Mesenteric fat pad (tissue), 1 donor: ENCODE data around the gene PLCD1. TPM values are rescaled to one million over a fixed set of nuclear protein-coding genes. Genes with fewer than 3 reads are reported as not detected.

Experiments
- DNase-seq: peaks from one replicate; pipeline ENCODE4 v3.0.0-alpha.2; 2020; ENCODE audit warnings: low spot score
- total RNA-seq: library from RNA; stranded (reverse); fragmentation: NEBNext Ultra II Directional; extraction: Animal tissue kit (Norgen Biotek cat#: 25700); gene quantifications from one replicate; pipeline ENCODE4 v1.2.1, GENCODE V29; 2021
- donor health status: DM: yes; HTN: yes; CAD: no.

Gene PLCD1
- total RNA-seq, 1 donor from 2014 or later: 18.5 TPM

DNA sequence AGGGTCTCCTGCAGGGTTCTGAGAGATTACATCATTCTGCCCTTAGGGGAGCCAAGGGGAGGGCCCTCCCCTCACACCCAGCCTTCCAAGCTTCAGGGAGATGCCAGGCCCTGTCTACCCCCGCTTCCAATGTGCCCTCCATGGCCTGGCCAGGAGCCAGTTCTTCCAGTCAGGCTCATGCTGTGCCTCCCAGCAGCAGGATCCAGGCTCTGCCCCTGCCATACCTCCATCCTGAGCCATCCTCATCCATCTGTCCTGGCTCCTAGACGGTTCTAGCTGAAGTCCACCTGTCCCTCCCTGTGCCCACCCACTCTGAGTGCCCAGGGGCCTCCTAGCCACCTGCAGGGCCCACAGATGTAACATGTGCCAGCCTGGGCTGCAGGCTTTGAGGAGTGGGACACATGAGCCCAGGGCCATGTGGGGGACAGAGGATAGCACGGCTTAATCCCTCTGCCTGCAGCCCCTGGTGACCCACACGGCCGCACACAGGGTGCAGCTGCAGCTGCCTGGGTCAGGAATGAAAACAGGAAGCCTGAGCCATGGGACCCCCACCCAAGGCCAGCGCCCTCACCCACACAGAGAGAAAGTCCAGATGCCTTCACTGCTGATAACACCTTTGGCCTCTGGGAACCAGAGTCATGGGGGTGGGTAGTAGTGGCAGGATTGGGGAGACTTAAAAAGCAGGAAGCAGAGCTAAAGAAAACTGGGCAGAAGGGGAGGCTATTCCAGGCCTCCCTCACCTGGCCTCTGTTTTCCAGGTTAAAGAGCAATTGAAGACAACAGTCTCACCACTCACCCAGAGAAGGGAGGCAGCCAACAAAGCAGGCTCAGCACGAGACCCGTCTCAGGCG is 11.8 kb downstream of the PLCD1 start:
- no peak for DNase-seq

DNA sequence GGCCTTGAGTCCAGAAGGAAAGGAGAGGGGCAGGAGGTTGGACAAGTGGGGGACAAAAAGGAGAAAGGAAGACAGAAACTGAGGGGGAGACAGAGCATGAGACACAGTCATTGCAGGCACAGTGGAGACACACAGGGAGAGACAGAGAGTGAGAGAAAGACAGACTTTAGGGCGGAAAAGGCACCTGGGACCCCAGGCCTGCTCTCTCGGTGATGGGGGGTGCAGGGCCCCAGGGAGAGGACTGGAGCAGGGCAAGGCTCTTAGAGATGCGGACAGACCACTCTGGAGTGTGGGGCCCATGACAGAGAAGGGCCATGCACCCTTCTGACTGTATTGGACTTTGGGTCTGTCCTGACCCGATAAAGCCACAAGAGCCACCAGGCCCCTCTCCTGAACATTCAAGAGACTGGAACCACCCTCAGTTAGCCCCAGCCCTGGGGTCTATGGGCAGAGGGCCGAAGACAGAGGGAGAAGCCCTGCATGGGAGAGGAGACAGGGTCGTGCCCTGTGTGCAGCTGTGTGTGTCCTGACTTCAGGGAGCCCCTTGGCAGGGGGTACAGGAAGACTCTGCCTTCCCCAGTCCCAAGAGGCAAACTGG is 12.5 kb downstream of the PLCD1 start:
- no peak for DNase-seq

DNA sequence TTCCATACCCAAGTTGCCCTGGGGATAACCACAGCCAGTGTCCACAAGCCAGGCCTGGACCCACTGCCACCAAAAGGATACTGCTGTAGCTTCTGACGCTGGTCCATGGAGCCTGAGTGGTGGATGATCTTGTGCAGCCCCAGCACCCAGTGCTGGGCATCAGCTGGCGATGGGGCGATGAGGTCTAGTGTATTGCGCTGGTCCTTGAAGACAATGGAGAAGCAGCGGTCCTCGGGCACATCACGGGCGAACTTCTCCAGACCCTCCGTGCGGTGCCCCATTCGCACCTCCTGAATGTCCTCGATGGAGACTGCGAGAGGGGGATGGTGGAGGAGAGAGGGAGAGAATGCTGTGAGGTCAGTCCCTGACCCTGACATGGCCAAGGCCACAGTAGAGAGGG is 13.0 kb downstream of the PLCD1 start:
- DNase-seq: no peak

DNA sequence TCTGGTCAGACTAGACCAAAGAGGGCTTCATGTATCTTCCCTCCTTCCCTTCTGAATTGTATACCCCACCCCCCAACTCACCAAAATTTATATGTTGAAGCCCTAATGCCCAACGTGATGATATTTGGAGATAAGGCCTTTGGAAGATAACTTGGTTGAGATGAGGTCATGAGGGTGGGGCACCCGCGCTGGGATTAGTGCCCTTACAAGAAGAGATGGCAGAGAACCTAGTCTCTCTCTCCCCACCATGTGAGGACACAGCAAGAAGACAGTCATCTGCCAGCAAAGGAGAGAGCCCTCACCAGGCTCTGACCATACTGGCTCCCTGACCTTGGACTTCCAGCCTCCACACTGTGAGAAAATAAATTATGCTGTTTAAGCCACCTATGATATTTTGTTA is 13.5 kb downstream of the PLCD1 start:
- no peak for DNase-seq

DNA sequence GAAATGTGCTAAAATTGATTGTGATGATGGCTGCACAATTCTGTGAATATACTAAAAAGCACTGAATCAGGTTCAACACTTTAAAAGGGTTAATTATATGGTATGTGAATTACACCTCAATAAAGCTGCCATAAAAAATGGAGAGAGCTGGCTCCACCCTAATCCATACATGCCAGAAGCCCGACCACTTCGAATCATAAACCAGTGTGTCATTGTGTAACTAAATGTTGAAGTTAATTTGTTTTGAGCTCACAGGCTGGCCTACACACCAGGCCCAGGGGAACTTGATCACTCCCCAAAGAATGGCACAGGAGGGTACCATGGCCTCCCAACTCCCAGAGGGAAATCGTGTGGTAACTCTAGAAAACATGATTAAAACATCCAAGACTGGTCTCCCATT is 14.0 kb downstream of the PLCD1 start:
- no peak for DNase-seq

DNA sequence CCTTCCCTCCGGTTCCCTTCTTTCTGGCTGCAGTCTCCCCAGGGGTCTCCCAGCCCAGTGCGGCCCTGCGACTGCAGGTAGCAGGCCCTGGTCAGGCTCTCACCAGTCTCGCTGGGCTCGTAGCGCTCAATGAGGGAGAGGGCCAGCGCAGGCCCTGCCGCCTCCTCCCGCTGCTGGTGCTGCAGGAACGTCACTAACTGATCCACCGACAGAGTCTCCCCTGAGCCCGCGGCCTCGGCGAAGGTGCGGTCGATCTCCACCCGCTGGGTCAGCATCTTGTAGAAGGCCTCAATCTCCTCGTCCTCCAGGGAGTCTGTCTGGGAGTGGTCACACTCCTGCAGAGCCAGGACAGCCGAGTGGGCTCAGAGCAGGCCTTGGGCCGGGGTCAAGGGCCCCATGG is 18.3 kb downstream of the PLCD1 start:
- DNase-seq: no peak

DNA sequence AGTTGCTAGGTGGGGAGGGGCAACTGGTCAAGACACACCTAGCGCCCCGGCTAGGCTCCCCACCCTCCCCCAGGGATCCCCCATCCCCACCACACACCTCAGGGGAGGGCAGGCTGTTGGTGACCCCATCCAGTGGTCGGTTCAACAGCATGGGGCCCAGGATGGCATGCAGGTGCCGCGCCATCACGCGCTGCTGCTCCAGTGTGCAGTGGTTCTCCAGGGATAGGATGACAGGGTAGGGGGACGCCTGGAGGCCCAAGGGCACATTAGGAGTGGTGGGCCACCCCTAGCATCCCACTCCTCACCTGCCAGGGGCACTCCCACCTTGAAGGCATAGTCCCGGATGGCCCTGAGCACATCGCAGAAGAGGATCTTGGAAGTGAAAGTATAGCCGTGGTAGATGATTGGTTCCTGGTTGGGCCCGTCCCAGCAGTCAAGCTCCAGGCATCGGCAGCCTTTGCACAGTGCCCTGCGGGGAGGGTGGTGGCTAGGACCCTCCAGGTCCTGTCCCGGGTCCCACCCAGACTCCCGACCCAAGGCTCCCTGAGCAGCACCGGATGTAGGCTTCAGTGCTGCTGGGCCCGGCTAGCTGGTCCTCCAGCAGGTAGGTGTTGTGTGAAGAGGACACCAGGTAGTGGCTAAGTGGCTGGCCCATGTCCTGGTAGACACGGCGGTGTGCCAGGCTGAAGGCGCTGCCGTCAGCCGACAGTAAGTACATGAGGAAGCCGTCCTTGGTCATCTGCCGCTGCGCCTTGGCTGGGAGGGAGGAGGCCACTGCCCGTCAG is 19.4 kb downstream of the PLCD1 start:
- no peak for DNase-seq

DNA sequence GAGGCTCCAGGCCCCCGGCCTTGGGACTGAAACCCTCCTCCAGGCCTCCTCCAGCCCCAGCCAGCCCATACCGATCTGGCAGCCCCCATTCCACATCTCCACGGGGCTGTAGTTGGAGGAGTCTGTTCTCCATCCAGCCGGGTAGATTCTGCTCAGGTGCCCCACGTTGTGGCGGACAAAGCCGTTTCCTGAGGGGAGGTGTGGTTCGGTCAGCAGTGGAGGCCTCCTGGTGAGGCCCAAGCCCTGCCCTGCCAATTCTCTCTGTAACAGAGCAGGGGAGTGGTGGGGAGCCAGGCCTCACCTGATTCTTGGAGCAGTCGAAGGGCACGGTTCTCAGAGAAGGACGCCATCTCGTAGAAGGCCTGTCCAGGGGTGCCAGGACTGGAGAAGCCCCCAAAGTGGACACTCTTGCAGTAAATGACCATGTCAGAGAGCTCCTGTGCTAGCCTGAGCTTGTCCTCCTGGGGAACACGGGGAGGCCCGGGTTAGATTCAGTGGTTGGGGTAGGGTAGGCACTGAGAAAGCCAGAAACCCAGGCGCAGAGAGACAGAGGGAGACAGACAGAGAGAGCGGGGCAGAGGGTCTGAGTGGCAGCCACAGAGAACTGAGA is 20.4 kb downstream of the PLCD1 start:
- DNase-seq: no peak

DNA sequence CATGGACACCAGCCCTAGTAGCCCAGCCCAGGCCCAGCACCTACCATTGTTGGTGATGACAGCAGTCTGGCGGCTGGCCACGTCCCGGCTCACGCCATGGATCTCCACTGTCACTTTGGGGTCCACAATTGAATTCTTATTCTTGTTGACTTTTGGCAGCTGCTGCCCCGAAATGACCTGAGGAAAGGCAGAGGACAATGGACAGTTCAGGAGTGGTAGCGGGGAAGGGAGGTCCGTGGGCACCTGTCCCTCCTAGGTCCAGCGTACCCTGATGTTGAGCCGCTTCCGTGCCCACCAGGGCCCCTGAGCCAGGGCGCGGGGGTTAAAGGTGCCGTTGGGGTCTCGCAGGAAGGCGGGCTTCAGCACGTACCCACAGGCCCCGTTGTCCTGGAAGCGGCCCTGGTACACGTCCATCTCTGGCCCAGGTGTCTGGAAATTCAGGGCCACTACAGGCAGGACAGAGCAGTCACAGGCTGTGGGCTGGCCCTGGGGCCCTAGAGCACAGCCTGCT is 21.2 kb downstream of the PLCD1 start:
- DNase-seq: no peak

DNA sequence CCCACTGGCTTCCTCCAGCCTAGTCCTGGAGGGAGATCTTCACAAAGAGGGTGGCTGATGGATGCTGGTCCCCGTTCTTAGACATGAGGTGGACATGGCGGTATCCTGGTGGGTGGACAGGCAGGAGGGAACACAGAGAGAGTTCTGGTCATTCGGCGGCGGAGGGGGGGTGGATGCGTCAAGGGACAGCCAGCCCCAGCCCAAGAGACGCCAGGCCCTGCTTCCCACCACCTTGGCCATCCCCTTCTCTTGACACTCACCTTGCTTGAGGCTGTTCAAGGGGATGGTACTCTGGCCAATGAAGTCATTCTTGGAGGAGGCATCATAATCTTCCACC is 21.7 kb downstream of the PLCD1 start:
- no peak for DNase-seq

DNA sequence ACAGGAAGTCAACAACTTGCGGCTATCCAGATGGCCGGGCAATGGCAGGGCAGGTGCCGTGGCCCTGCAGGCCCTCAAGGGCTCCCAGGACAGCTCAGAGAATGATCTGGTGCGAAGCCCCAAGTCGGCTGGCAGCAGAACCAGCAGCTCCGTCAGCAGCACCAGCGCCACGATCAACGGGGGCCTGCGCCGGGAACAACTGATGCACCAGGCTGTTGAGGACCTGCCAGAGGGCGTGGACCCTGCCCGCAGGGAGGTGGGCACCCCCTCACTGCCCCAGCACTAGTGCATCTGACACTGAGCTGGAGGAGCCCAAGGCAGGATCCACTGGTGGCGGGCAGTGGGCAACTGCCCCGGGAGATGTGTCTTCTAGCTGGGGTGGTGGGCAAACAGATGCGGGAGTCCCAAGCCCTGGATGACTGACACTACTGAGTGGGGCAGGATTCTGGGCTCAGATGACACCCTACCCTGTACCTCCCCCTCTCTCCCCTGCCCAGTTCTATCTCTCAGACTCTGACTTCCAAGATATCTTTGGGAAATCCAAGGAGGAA is 22.9 kb downstream of the PLCD1 start:
- DNase-seq: no peak

DNA sequence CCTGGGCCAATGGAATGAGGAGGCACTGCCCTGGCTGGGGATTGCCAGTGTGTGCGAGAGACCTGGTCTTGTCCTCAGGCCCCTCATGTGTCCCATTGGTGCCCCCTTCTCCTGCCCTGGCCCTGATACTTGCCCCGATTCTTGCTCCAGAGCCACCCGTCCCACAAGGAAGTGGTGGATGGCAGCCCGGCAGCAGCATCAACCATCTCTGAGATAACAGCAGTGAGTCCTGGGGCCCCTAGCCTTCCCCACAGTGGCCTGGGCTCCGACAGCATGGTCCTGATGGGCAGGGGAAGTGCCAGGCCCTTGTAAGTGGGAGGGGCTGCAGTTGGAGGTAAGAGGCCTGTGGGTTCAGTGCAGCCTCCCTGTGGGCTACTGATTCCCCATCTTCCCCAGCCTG is 23.4 kb downstream of the PLCD1 start:
- no peak for DNase-seq

DNA sequence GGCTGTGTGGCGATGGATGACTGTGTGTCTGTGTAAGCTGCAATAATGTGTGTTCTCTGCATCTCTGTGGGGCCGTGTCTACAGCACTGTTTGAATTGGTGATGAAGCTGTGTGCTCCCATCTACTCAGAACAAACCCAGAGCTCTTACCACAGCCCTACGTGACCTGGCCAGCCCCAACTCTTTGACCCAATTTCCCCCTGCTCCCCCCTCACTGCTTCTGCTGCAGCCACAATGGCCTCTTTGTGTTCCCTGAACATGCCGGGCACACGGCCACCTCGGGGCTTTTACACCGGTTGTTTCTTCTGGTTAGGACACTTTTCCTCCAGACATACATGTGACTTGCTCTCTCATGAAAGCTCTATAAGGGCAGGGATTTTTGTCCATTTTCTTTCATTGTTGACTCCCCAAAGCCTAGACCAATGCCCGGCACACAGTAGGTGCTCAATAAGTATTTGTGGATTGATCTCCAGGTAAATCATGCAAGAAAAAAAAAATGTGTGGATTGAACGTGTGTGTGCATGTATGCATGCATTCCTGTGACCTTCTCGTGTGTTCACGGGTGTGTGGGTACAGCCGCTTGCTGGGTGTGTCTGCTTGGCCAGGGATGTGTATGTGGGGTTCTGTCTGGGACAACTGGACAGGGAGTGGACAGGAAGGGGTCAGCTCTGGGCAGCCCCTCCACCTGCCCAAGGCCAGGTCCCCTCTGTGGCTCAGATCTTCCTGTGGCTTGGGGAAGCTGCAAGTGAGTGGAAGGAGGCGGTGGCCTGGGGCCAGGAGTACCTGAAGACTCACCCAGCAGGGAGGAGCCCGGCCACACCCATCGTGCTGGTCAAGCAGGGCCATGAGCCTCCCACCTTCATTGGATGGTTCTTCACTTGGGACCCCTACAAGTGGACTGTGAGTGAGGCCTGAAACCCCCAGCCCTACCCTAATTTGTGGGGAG is 24.1 kb downstream of the PLCD1 start:
- no peak for DNase-seq

DNA sequence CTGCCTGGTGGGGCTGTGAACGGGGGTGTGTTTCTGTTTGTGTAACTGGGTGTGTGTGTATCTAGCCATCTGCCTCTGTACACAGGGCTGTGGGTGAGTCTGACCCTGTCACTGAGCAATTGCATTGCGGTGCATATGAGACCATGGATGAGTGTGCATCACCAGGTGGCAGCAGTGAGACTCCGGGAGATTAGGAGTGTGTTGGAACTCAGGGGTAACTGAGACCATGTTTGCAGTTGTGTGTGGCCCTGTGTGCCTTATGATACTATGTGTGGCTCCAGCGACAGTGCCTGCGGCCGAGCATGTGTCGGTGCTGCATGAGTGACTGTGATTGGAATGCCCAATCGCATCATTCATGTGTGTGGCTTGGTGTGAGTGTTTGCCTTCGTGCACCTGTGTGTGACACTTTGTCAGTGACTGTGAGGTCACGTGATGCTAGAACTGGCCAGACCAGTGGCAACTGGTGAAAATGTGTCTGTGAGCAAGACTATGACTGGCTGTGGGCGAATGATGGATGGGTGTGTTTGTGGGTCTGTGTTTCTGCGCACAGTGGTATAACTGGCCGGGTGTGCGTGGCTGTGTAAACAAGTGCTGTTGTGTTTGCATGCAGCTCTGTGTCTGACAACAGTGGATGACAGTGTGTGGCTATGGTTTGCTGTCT is 24.9 kb downstream of the PLCD1 start:
- no peak for DNase-seq

DNA sequence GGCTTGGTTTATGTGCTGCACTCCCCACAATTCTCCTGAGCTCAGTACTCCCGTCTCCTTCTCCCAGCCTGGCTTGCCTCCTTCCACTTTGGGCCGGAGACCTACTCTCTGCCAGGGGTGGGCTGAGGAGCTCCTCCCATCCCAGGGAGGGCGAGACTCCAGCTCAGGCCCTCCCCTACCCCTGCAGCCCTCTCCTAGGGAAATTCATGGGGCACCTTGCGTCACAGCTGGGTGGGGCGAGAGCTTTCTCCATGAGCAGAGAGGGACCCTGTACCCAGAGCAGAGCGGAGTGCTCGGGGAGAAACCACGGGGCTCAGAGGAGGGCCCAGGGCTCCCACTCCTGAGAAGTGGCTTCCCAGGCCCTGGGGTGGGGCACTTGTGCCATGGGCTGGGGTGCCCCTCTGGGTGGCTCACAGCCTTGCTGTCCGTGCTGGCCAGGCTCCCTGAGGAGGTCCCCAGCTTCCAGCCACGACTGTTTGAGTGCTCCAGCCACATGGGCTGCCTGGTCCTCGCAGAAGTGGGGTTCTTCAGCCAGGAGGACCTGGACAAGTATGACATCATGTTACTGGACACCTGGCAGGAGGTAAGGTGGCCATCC is 25.5 kb downstream of the PLCD1 start:
- DNase-seq: no peak

DNA sequence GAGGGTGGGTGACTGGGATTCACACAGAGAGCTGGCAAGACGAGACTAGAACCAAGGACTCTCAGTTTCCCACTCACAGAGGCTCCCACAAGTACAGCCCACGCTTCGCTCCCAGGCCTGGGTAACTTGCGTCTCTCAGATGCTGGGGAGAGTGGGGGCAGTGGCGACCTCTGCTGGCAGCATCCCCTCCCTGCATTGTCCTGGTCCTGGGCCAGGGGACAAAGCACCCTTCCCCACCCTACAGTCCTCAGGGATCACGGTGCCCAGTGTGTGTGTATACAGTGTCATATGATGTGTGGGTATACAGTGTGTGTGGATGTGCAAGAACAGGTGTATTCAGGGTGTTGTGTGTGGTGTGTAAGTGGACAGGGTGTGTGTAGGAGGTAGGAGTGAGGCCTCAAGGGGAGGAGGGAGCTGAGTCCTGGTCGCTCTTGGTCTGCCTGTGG is 26.0 kb downstream of the PLCD1 start:
- DNase-seq: no peak

DNA sequence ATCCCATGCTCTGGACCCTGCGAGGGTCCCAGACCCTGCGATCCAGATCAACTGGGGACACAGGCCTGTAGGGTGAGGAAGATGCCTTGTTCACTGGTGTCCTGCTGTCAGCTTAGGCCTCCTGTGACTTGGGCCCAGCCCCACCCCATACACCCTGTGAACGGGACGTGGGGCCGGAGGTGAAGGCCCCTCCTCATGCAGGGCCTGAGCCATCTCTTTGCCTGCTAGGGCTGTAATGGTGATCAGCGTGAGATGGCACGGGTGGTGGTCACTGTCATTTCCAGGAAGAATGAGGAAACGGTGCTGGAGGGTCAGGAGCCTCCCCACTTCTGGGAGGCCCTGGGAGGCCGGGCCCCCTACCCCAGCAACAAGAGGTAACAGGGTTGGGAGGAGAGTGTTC is 26.5 kb downstream of the PLCD1 start:
- no peak for DNase-seq

DNA sequence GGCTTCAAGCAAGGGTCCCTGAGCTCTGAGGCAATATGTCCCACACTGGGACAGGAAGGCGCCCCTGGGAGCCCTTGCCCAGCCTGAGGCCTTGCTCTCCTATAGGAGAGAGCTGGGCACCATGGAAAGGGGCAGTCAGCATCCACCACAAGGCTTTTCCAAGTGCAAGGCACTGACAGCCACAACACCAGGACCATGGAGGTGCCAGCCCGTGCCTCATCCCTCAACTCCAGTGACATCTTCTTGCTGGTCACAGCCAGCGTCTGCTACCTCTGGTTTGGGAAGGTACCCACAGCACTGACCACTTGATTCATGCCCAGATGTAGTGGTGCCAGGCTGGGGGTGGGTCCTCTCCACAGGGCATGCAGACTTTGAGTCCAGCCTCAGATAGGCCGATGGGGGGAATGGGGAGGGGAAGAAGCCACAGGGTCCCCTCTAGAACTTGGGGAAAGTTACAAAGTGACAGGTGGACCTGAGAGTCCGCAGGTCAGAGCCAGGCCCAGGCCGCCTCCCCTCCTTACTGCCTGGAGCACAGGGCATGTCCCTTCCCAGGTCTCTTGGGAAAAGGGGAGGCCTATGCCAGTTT is 27.1 kb downstream of the PLCD1 start:
- DNase-seq: no peak
